Stomach (tissue), 4 donors: ENCODE data around the gene IFI16.
"Not testable (repeated sequence)": the region's sequence is repeated elsewhere in the genome, so short reads cannot be mapped to it uniquely, and the experiment has no call there.

Source experiments
- POLR2A ChIP-seq, 4 donors: fragments of 450-650 bp; IDR thresholded peaks; one replicate each; pipeline ENCODE4 v1.6.1; 2016; ENCODE audit warnings: antibody characterized with exemption in 4 of 4, control low read depth in 2 of 4, mild to moderate bottlenecking in 1 of 4, moderate library complexity in 1 of 4
- POLR2AphosphoS5 ChIP-seq, 3 donors: sonication (generic); formaldehyde crosslinking; IDR thresholded peaks; one replicate each; pipeline ENCODE4 v1.6.1; 2016; ENCODE audit warnings: antibody characterized with exemption in 3 of 3
- TF ChIP-seq, protein P1 (sequence below), 7 experiments: fragments of 450-650 bp in 4 of 7; fragments of 200-600 bp in 3 of 7; sonication (generic) in 3 of 7; IDR thresholded peaks; one replicate each; pipeline ENCODE4 v1.5.1; 2016 to 2019; ENCODE audit warnings: antibody characterized with exemption in 7 of 7, control low read depth in 2 of 7, mild to moderate bottlenecking in 1 of 7

GRCh38 chr1:159026841-159027240, 17.1 kb downstream of the IFI16 start:
- TF ChIP-seq, protein P1, sequence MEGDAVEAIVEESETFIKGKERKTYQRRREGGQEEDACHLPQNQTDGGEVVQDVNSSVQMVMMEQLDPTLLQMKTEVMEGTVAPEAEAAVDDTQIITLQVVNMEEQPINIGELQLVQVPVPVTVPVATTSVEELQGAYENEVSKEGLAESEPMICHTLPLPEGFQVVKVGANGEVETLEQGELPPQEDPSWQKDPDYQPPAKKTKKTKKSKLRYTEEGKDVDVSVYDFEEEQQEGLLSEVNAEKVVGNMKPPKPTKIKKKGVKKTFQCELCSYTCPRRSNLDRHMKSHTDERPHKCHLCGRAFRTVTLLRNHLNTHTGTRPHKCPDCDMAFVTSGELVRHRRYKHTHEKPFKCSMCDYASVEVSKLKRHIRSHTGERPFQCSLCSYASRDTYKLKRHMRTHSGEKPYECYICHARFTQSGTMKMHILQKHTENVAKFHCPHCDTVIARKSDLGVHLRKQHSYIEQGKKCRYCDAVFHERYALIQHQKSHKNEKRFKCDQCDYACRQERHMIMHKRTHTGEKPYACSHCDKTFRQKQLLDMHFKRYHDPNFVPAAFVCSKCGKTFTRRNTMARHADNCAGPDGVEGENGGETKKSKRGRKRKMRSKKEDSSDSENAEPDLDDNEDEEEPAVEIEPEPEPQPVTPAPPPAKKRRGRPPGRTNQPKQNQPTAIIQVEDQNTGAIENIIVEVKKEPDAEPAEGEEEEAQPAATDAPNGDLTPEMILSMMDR (IDR thresholded peaks at IDR 0.05) = not testable (repeated sequence)
- TF ChIP-seq POLR2A, POLR2AphosphoS5 (IDR thresholded peaks at IDR 0.05): not testable (repeated sequence)
